B cell (primary cell): ENCODE data around the gene UCN3. TPM values are rescaled to one million over a fixed set of nuclear protein-coding genes. Genes with fewer than 3 reads are reported as not detected.

ENCODE experiments used
- ATAC-seq: fragments of 200-7000 bp; cut with Tn5 transposase; one replicate; pipeline ENCODE4 v1.10.0; 2021; ENCODE audit warnings: low read depth, mild to moderate bottlenecking, moderate number of reproducible peaks, moderate library complexity
- CTCF ChIA-PET: fragments of 350-600 bp; sonication (Branson Sonifier 250); formaldehyde crosslinking; loops from one replicate; lab custom pipeline; 2021; ENCODE audit warnings: antibody characterized with exemption, inconsistent platforms; lab: Charles Lee
- POLR2A ChIA-PET: fragments of 350-600 bp; sonication (Branson Sonifier 250); formaldehyde crosslinking; loops from one replicate; lab custom pipeline; 2021; ENCODE audit warnings: antibody characterized with exemption; lab: Charles Lee
- DNase-seq: peaks from one replicate; pipeline ENCODE4 v3.0.0; 2013
- H2AFZ ChIP-seq: 2 replicates; pipeline ENCODE4 v1.6.1; 2012; ENCODE audit warnings: mild to moderate bottlenecking, low read depth, low read length; ENCODE audit not compliant: insufficient read depth, poor library complexity, severe bottlenecking
- H3K27ac ChIP-seq, 2 donors: 1 replicate in 1 of 2; 2 replicates in 1 of 2; pipeline ENCODE4 v1.5.1; 2012 to 2013; ENCODE audit warnings: low read length in 2 of 2, mild to moderate bottlenecking in 2 of 2, moderate library complexity in 1 of 2
- H3K27me3 ChIP-seq, 4 experiments: fragments of 200-600 bp in 1 of 4; sonication (generic) in 1 of 4; replicated peaks in 1 of 4; 1 replicate in 2 of 4; 2 replicates in 2 of 4; pipeline versions ENCODE4 v1.6.1 to v1.7.0; 2013 to 2016; ENCODE audit warnings: low read length in 3 of 4, mild to moderate bottlenecking in 2 of 4, mixed read lengths in 1 of 4, moderate library complexity in 1 of 4; ENCODE audit not compliant: insufficient read depth in 4 of 4, control insufficient read depth in 3 of 4; ENCODE audit errors: control extremely low read depth in 1 of 4
- H3K36me3 ChIP-seq, 2 experiments: replicated peaks in 1 of 2; 1 replicate in 1 of 2; 2 replicates in 1 of 2; pipeline versions ENCODE4 v1.6.1 to v1.7.1; 2013; ENCODE audit warnings: low read length in 1 of 2; ENCODE audit not compliant: insufficient read depth in 2 of 2, control insufficient read depth in 1 of 2; ENCODE audit errors: control extremely low read depth in 1 of 2, extremely low read depth in 1 of 2
- H3K4me1 ChIP-seq, 2 donors: fragments of 200-600 bp in 1 of 2; sonication (generic) in 1 of 2; 1 replicate in 1 of 2; 2 replicates in 1 of 2; pipeline versions ENCODE4 v1.5.1 to v1.6.1; 2013 to 2017; ENCODE audit warnings: low read length in 2 of 2; ENCODE audit not compliant: control insufficient read depth in 2 of 2, insufficient read depth in 2 of 2
- H3K4me2 ChIP-seq: replicated peaks from 2 replicates; pipeline ENCODE3; 2012; ENCODE audit warnings: mild to moderate bottlenecking, low read depth, low read length; ENCODE audit not compliant: poor library complexity, severe bottlenecking
- H3K4me3 ChIP-seq, 5 experiments: fragments of 200-600 bp in 1 of 5; sonication (generic) in 1 of 5; 1 replicate in 3 of 5; 2 replicates in 2 of 5; pipeline versions ENCODE4 v1.5.1 to v1.7.0; 2011 to 2016; ENCODE audit warnings: low read length in 4 of 5, mild to moderate bottlenecking in 4 of 5, low read depth in 2 of 5, control low read depth in 1 of 5, moderate library complexity in 1 of 5; ENCODE audit not compliant: insufficient read depth in 1 of 5; ENCODE audit errors: control extremely low read depth in 1 of 5, extremely low read depth in 1 of 5
- H3K79me2 ChIP-seq: fragments of 200-600 bp; sonication (generic); one replicate; pipeline ENCODE4 v1.6.0; 2016; ENCODE audit warnings: low read length; ENCODE audit not compliant: control insufficient read depth, insufficient read depth
- H3K9ac ChIP-seq: fragments of 200-600 bp; sonication (generic); 2 replicates; pipeline ENCODE4 v1.6.1; 2017; ENCODE audit warnings: mild to moderate bottlenecking, low read length, moderate library complexity
- H3K9me3 ChIP-seq, 3 donors: one replicate each; pipeline versions ENCODE4 v1.6.1 to v1.7.1; 2013; ENCODE audit warnings: low read length in 2 of 3; ENCODE audit not compliant: control insufficient read depth in 2 of 3, insufficient read depth in 1 of 3; ENCODE audit errors: control extremely low read depth in 1 of 3
- H4K20me1 ChIP-seq: 2 replicates; pipeline ENCODE4 v1.6.0; 2012; ENCODE audit warnings: mild to moderate bottlenecking, low read length; ENCODE audit not compliant: insufficient read depth, control insufficient read depth, poor library complexity, severe bottlenecking
- H3K27ac Mint-ChIP-seq: one replicate; pipeline ENCODE4 v1.8.0; 2021; ENCODE audit warnings: mixed read lengths
- H3K27me3 Mint-ChIP-seq: one replicate; pipeline ENCODE4 v1.8.0; 2021; ENCODE audit warnings: mixed read lengths
- H3K4me1 Mint-ChIP-seq: one replicate; pipeline ENCODE4 v1.8.0; 2021; ENCODE audit warnings: mixed read lengths
- H3K4me3 Mint-ChIP-seq: one replicate; pipeline ENCODE4 v1.8.0; 2021; ENCODE audit warnings: mixed read lengths
- H3K9me3 Mint-ChIP-seq: one replicate; pipeline ENCODE4 v1.8.0; 2022; ENCODE audit warnings: mixed read lengths; ENCODE audit not compliant: insufficient read depth
- EZH2 ChIP-seq: IDR thresholded peaks from 2 replicates; pipeline ENCODE4 v1.6.1; 2012; ENCODE audit warnings: borderline replicate concordance, low read depth, mild to moderate bottlenecking, moderate library complexity, low read length; ENCODE audit not compliant: insufficient read depth, poor library complexity, severe bottlenecking
- WGBS: methylation state at CpG from one replicate; pipeline ENCODE4 v1.1.5; 2013; ENCODE audit warnings: missing lambda C conversion rate; ENCODE audit not compliant: insufficient coverage; 5-methylcytosine and 5-hydroxymethylcytosine counted together
- intact Hi-C: fragments of 100-400 bp; cut with micrococcal nuclease; formaldehyde crosslinking; loops from one replicate; pipeline ENCODE4 v1.10.0; 2022
- polyA plus RNA-seq: library from polyadenylated mRNA; depleted of rRNA; stranded (reverse); fragments of >200 nt; gene quantifications from 2 replicates; pipeline ENCODE4 v1.2.3, GENCODE V29; 2012
- total RNA-seq, 2 donors: library from RNA; stranded (reverse); fragments of 120-200 nt in 1 of 2; gene quantifications; 1 replicate in 1 of 2; 2 replicates in 1 of 2; pipeline versions ENCODE4 v1.2.3 to v1.2.4, GENCODE V29; 2013 to 2022
- TF ChIP-seq, protein P1 (sequence below): fragments of 200-600 bp; IDR thresholded peaks from one replicate; pipeline ENCODE4 v1.8.0; 2022; ENCODE audit warnings: antibody characterized with exemption, mild to moderate bottlenecking

Gene UCN3
- total and polyA plus RNA-seq, 2 donors (not counting 1 experiment from before 2014, with no cell fraction given) = not detected

DNA sequence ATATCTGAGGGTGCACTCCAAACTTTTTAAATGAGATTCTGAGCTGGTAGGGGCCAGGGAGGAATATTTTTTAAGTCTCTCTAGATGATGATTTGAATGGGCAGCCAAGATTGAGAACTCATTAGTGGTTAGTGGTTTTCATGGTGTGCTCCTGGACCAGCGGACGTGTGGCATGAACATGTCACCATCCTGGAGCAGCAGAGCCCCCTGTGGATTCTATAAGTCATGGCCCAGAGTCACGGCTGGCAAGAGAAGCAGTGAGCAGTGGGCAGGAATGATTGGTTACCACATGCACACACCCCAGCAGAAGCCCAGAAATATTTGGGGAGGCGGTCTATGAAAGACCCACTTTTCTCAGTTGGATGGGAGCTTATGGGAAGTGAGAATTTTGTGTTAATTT is 21.2 kb upstream of the UCN3 start:
- no peak for TF ChIP-seq EZH2
- TF ChIP-seq, protein P1, sequence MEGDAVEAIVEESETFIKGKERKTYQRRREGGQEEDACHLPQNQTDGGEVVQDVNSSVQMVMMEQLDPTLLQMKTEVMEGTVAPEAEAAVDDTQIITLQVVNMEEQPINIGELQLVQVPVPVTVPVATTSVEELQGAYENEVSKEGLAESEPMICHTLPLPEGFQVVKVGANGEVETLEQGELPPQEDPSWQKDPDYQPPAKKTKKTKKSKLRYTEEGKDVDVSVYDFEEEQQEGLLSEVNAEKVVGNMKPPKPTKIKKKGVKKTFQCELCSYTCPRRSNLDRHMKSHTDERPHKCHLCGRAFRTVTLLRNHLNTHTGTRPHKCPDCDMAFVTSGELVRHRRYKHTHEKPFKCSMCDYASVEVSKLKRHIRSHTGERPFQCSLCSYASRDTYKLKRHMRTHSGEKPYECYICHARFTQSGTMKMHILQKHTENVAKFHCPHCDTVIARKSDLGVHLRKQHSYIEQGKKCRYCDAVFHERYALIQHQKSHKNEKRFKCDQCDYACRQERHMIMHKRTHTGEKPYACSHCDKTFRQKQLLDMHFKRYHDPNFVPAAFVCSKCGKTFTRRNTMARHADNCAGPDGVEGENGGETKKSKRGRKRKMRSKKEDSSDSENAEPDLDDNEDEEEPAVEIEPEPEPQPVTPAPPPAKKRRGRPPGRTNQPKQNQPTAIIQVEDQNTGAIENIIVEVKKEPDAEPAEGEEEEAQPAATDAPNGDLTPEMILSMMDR = no peak
- CTCF ChIA-PET = no interaction called here
- intact Hi-C loops = no loop called here

DNA sequence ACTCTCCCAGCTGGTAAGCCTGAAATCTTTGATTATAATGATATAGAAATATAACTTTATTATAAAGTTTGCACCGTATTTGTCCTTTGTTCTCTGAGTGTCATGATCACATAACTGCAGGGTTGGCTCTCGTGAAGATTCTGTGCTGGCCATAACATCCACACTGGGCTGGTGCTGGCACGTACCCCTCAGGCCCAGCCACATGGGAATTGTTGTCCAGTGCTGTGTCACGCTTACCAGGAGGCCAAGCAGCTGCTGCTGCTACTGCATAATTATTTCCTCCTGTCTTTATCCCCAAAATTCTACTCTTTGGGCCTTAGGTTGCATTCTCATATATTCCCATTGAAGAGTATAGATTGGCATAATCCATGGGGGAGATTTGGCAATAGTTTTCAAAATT is 20.8 kb upstream of the UCN3 start:
- Histone ChIP-seq H3K4me1 (no peaks in the 10 kb centered on the region), H4K20me1 (no peaks in the 10 kb centered on the region), H2AFZ (no peak overlapping the region), H3K27ac (no peak overlapping the region), H3K79me2 (no peaks in the 10 kb centered on the region), H3K4me3 (no peak overlapping the region), H3K9me3 (no peaks in the 10 kb centered on the region), H3K4me2 (no peak overlapping the region), H3K27me3 (no peaks in the 10 kb centered on the region), H3K9ac (no peak overlapping the region), H3K36me3 (no peaks in the 10 kb centered on the region)
- DNase-seq (no peak), ATAC-seq (no peak)
- Mint-ChIP-seq H3K4me1 (no peaks in the 10 kb centered on the region), H3K9me3 (peaks cover 3% of the 10 kb centered on the region), H3K27ac (no peak overlapping the region), H3K27me3 (peaks cover 15% of the 10 kb centered on the region), H3K4me3 (no peak overlapping the region)
- ChIA-PET POLR2A (no interaction called here), CTCF (no interaction called here)
- intact Hi-C loops = no loop called here
- 100% methylated on average over 2 of the region's 4 CpGs for WGBS
- no peak for TF ChIP-seq EZH2
- TF ChIP-seq, protein P1 = no peak

More for the DNA sequence above, 21.2 kb upstream of the UCN3 start:
- Histone ChIP-seq H3K36me3 (no peaks in the 10 kb centered on the region), H3K4me2 (no peak overlapping the region), H3K9ac (no peak overlapping the region), H3K79me2 (no peaks in the 10 kb centered on the region), H3K27me3 (no peaks in the 10 kb centered on the region), H3K27ac (no peak overlapping the region), H3K4me3 (no peak overlapping the region), H4K20me1 (no peaks in the 10 kb centered on the region), H3K4me1 (no peaks in the 10 kb centered on the region), H2AFZ (no peak overlapping the region), H3K9me3 (no peaks in the 10 kb centered on the region)
- peaks cover 3% of the 10 kb centered on the region for H3K9me3 Mint-ChIP-seq
- peaks cover 15% of the 10 kb centered on the region for H3K27me3 Mint-ChIP-seq
- H3K27ac Mint-ChIP-seq = no peak overlapping the region
- no peaks in the 10 kb centered on the region for H3K4me1 Mint-ChIP-seq
- ATAC-seq (no peak), DNase-seq (no peak)
- no peak overlapping the region for H3K4me3 Mint-ChIP-seq
- WGBS = 50% methylated on average over 3 of the region's 4 CpGs
- POLR2A ChIA-PET = no interaction called here
